Right atrium auricular region (tissue), 2 donors: ENCODE data around the gene PLGRKT. TPM values are rescaled to one million over a fixed set of nuclear protein-coding genes. Genes with fewer than 3 reads are reported as not detected.
"Not testable (repeated sequence)": the region's sequence is repeated elsewhere in the genome, so short reads cannot be mapped to it uniquely, and the experiment has no call there.

Experiments
- DNase-seq: peaks from one replicate; pipeline ENCODE4 v3.0.0-alpha.2; 2019; ENCODE audit warnings: low spot score
- H3K27ac ChIP-seq, 2 donors: fragments of 200-600 bp; sonication (generic); 1 replicate in 1 of 2; 2 replicates in 1 of 2; pipeline ENCODE4 v1.5.1; 2016 to 2019
- H3K27me3 ChIP-seq, 2 donors: fragments of 200-600 bp; sonication (generic); one replicate each; pipeline versions ENCODE4 v1.5.1 to v1.6.0; 2017 to 2019
- H3K36me3 ChIP-seq: fragments of 200-600 bp; sonication (generic); one replicate; pipeline ENCODE4 v1.5.1; 2016
- H3K4me1 ChIP-seq, 2 donors: fragments of 200-600 bp; sonication (generic); one replicate each; pipeline versions ENCODE4 v1.5.1 to v1.6.0; 2017 to 2019
- H3K4me3 ChIP-seq, 2 donors: fragments of 200-600 bp; sonication (generic); 1 replicate in 1 of 2; 2 replicates in 1 of 2; pipeline ENCODE4 v1.5.1; 2017 to 2019; ENCODE audit warnings: mild to moderate bottlenecking in 1 of 2, moderate library complexity in 1 of 2
- H3K9me3 ChIP-seq, 2 donors: fragments of 200-600 bp; sonication (generic); one replicate each; pipeline ENCODE4 v1.5.1; 2019
- total RNA-seq, 2 donors: library from RNA; depleted of rRNA; stranded (reverse); fragments of >200 nt; gene quantifications; one replicate each; pipeline ENCODE4 v1.1.0, GENCODE V29; 2016
- TF ChIP-seq, protein P1 (sequence below), 2 donors: fragments of 200-600 bp; sonication (generic); IDR thresholded peaks; one replicate each; pipeline ENCODE4 v1.5.1; 2019; ENCODE audit warnings: antibody characterized with exemption in 2 of 2

PLGRKT gene
- total RNA-seq, 2 donors from 2014 or later: 17.6 to 30.4 TPM

DNA sequence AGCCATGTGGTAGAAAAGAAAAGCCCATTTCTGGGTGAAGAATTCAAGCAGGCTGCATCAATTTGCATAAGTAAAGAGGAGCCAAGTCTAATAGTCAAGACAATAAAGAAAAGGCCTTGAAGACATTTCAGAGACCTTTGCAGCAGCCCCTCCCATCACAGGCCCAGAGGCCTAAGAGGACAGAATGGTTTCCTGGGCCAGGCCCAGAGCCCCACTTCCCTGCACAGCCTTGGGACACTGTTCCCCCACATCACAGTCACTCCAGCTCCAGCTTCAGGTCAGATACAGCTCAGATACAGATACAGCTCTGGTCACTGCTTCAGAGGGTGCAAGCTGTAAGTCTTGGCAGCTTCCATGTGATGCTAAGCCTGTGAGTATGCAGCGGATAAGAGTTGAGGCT, 29.1 kb downstream of the PLGRKT start:
- TF ChIP-seq, protein P1, sequence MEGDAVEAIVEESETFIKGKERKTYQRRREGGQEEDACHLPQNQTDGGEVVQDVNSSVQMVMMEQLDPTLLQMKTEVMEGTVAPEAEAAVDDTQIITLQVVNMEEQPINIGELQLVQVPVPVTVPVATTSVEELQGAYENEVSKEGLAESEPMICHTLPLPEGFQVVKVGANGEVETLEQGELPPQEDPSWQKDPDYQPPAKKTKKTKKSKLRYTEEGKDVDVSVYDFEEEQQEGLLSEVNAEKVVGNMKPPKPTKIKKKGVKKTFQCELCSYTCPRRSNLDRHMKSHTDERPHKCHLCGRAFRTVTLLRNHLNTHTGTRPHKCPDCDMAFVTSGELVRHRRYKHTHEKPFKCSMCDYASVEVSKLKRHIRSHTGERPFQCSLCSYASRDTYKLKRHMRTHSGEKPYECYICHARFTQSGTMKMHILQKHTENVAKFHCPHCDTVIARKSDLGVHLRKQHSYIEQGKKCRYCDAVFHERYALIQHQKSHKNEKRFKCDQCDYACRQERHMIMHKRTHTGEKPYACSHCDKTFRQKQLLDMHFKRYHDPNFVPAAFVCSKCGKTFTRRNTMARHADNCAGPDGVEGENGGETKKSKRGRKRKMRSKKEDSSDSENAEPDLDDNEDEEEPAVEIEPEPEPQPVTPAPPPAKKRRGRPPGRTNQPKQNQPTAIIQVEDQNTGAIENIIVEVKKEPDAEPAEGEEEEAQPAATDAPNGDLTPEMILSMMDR (IDR thresholded peaks at IDR 0.05): no peak
- H3K4me1 ChIP-seq: no peaks in the 10 kb centered on the region
- DNase-seq: no peak

DNA sequence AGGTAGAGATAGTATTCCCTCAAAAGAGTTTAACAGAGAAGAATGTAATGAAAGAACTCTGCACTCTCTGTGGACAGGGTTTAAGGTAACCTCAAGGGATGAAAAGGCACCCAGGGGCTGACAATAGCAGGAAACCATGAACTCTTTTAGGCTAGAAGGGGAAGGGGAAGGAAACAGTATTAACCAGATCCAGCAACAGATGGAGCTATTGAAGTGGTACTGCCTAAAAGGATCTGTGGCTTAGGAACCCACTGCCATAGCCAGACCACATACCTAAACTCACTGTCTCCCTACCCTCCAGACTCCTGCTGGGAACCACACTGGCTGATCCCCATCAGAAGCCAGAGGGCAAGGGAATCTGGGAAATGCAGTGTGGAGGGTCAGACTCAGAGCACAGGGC, 35.5 kb downstream of the PLGRKT start:
- H3K36me3 ChIP-seq: no peaks in the 10 kb centered on the region
- TF ChIP-seq, protein P1 (IDR thresholded peaks at IDR 0.05): no peak
- no peaks in the 10 kb centered on the region for H3K27me3 ChIP-seq
- no peak overlapping the region for H3K27ac ChIP-seq
- H3K9me3 ChIP-seq: peaks cover 0 to 7% of the 10 kb centered on the region in 2 donors
- H3K4me1 ChIP-seq: no peaks in the 10 kb centered on the region
- H3K4me3 ChIP-seq: no peak overlapping the region
- DNase-seq: no peak

More for the DNA sequence above, 29.1 kb downstream of the PLGRKT start:
- Histone ChIP-seq H3K36me3 (no peaks in the 10 kb centered on the region), H3K27ac (no peak overlapping the region), H3K27me3 (no peaks in the 10 kb centered on the region), H3K9me3 (peaks cover 0 to 20% of the 10 kb centered on the region in 2 donors), H3K4me3 (no peak overlapping the region)

DNA sequence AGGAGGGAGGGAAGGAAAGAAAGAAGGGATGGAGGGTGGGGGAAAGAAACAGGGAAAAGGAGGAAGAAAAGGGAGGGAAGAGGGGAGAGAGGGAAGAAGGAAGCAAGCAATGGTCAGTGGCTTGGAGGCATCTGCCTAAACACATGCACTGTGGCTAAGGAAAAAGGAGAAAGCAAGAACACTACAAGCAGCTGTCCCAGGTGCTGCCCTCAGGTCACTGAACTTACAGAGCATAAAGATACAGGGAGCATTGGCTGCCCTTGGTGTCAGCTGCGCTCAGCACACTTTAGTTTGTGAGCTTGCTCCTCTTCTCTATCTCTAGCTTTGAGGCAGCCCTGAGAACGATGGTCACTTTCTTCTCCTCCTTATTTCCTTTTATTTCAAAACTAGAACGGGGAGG, 40.2 kb downstream of the PLGRKT start:
- not testable (repeated sequence) for DNase-seq, H3K27me3 ChIP-seq, H3K36me3 ChIP-seq, H3K9me3 ChIP-seq, H3K4me1 ChIP-seq, H3K4me3 ChIP-seq, H3K27ac ChIP-seq

DNA sequence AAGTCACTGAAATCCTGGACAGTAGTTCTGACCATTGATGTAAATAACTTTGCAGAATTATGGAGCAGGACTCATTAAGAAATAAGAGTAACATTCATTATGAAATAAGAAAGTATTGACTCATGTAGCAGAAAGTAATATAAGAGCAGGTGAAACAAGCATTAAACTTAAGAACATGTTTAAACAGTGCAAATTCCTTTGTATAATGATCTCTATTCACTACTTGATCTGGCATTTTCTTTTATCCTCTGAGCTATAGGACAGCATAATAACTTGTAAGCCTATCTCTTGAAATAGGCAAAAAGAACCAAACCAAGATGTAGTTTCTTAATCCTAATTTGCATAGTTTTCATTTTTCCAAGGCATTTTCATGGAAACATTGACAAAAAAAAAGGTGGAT, 42.3 kb downstream of the PLGRKT start:
- H3K4me1 ChIP-seq: no peaks in the 10 kb centered on the region
- H3K27ac ChIP-seq: no peak overlapping the region
- no peak overlapping the region for H3K4me3 ChIP-seq
- H3K9me3 ChIP-seq: no peaks in the 10 kb centered on the region
- TF ChIP-seq, protein P1 (IDR thresholded peaks at IDR 0.05): no peak
- H3K36me3 ChIP-seq: no peaks in the 10 kb centered on the region
- DNase-seq: no peak
- no peaks in the 10 kb centered on the region for H3K27me3 ChIP-seq

DNA sequence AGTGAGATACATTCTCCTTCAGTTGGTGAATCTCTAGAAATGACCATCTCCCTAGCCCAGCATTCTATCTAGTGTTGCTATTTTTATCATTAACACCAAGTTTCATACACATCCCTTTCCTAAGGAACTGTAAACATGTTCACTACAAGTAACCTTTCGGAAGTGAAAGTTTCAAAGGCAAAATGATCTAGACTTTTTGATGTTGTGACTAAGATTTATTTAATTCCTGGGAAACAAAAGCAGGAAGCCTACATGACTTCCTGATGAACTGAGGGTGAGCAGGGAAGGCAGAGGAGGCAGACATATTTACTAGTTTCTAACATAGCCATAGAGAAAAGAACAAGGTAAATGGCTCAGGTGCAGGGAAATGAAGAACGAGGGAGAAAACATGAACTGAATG, 43.7 kb downstream of the PLGRKT start:
- H3K27ac ChIP-seq, H3K4me3 ChIP-seq, H3K9me3 ChIP-seq, H3K4me1 ChIP-seq, DNase-seq, H3K36me3 ChIP-seq, H3K27me3 ChIP-seq: not testable (repeated sequence)

DNA sequence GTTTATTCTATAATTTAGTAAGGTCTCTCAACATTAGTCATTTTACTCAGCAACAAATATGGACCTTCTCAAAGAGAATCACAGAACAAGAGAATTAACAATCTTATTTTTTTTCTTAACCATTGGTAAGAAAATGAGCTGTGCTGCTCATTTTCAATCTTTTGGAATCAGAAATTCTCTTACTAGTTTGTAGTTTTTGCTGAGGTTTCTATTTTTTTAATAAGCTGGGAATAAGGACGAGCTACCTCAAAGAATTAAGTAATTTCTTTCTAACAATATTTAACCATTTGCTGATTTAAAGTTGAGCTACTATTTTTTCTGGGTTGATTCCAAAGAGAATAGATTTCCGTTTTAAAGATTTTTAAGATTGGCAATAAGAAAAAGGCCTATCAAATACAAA, 44.2 kb downstream of the PLGRKT start:
- Histone ChIP-seq H3K36me3 (no peaks in the 10 kb centered on the region), H3K9me3 (no peaks in the 10 kb centered on the region), H3K4me3 (no peak overlapping the region), H3K27me3 (no peaks in the 10 kb centered on the region), H3K27ac (no peak overlapping the region), H3K4me1 (no peaks in the 10 kb centered on the region)
- TF ChIP-seq, protein P1 (IDR thresholded peaks at IDR 0.05): no peak
- DNase-seq: no peak

DNA sequence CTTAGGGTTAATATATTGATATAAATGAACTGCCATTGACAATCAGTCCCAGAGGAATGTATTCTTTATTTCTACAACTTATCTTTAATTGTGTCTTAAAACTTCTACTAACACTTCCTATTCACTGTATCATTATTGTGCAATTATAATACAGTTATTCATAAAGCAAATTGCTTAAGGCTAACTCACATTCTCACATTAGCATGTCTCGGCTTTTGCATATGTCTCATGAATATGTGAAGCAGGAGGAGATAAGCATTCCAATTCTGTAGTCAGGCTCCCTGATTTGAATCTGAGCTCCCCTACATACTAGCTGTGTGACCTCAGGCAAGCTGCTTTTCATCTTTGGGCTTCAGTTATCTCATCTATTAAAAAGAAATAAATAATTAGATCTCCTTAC, 45.4 kb downstream of the PLGRKT start:
- DNase-seq: no peak
- no peaks in the 10 kb centered on the region for H3K4me1 ChIP-seq
- no peaks in the 10 kb centered on the region for H3K36me3 ChIP-seq
- H3K27me3 ChIP-seq: no peaks in the 10 kb centered on the region
- no peak overlapping the region for H3K27ac ChIP-seq
- no peak overlapping the region for H3K4me3 ChIP-seq
- no peaks in the 10 kb centered on the region for H3K9me3 ChIP-seq
- TF ChIP-seq, protein P1 (IDR thresholded peaks at IDR 0.05): no peak
